ENCODE data around the gene FJX1. TPM values are rescaled to one million over a fixed set of nuclear protein-coding genes. Genes with fewer than 3 reads are reported as not detected.

The FJX1 gene
- total and polyA plus RNA-seq, 7 donors: 0.60 to 8.0 (median 2.4) TPM

GRCh38 chr11:35623621-35624168 lies 5.4 kb downstream of the FJX1 start:
- Histone ChIP-seq H3K4me3 (no peak overlapping the region), H3K36me3 (ENCODE audit: insufficient read depth in 1 of 2, low read depth in 1 of 2) (no peaks in the 10 kb centered on the region), H3K27ac (no peak overlapping the region), H3K4me1 (no peaks in the 10 kb centered on the region), H3K27me3 (ENCODE audit: insufficient read depth in 3 of 3, low read length in 2 of 3) (peaks cover 0 to 19% (median 0%) of the 10 kb centered on the region in 3 donors), H3K9me3 (no peaks in the 10 kb centered on the region)
- 48 to 67% (median 57%) methylated on average over 8 of the region's 8 CpGs for WGBS, 3 donors
- no peak for ATAC-seq
- DNase-seq: no peak
- TF ChIP-seq, protein P1, sequence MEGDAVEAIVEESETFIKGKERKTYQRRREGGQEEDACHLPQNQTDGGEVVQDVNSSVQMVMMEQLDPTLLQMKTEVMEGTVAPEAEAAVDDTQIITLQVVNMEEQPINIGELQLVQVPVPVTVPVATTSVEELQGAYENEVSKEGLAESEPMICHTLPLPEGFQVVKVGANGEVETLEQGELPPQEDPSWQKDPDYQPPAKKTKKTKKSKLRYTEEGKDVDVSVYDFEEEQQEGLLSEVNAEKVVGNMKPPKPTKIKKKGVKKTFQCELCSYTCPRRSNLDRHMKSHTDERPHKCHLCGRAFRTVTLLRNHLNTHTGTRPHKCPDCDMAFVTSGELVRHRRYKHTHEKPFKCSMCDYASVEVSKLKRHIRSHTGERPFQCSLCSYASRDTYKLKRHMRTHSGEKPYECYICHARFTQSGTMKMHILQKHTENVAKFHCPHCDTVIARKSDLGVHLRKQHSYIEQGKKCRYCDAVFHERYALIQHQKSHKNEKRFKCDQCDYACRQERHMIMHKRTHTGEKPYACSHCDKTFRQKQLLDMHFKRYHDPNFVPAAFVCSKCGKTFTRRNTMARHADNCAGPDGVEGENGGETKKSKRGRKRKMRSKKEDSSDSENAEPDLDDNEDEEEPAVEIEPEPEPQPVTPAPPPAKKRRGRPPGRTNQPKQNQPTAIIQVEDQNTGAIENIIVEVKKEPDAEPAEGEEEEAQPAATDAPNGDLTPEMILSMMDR (IDR thresholded peaks at IDR 0.05): no peak
- intact Hi-C loops (cut with DNase I): no loop called here

DNA sequence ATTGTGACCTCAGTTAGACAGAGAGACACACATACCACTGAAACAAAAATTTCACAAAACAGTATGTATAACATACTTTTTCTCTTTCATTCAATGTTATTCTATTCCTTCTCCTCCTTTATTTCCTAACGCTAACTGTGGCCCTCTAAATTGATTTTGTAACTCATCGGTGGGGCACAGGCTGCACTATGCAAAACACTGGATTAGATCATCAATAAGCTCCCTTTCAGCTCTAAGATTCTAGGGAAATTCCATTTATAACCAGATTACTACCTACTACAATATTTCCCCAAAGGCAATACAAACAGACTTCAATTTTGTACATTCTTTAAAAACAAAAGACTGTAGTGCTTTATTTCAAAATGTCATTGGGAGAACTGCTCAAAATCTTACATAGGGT lies 6.1 kb downstream of the FJX1 start:
- H3K4me1 ChIP-seq: no peaks in the 10 kb centered on the region
- H3K27ac ChIP-seq: no peak overlapping the region
- WGBS, 3 donors: 94 to 100% (median 95%) methylated on average over 2 of the region's 2 CpGs
- DNase-seq: no peak
- H3K27me3 ChIP-seq (ENCODE audit: insufficient read depth in 3 of 3, low read length in 2 of 3): peaks cover 0 to 25% (median 0%) of the 10 kb centered on the region in 3 donors
- no peaks in the 10 kb centered on the region for H3K9me3 ChIP-seq
- ATAC-seq: no peak
- TF ChIP-seq, protein P1 (IDR thresholded peaks at IDR 0.05): no peak
- H3K36me3 ChIP-seq (ENCODE audit: insufficient read depth in 1 of 2, low read depth in 1 of 2): no peaks in the 10 kb centered on the region
- intact Hi-C loops (cut with DNase I): no loop called here
- H3K4me3 ChIP-seq: no peak overlapping the region

- DNase-seq (no peak), ATAC-seq (no peak)
- intact Hi-C loops (cut with DNase I): no loop called here
- H3K27ac ChIP-seq: no peak overlapping the region
- TF ChIP-seq, protein P1 (IDR thresholded peaks at IDR 0.05): no peak
- H3K36me3 ChIP-seq (ENCODE audit: insufficient read depth in 1 of 2, low read depth in 1 of 2): no peaks in the 10 kb centered on the region
- peaks cover 0 to 26% (median 0%) of the 10 kb centered on the region in 3 donors for H3K27me3 ChIP-seq (ENCODE audit: insufficient read depth in 3 of 3, low read length in 2 of 3)
- H3K4me1 ChIP-seq: no peaks in the 10 kb centered on the region
- H3K4me3 ChIP-seq: no peak overlapping the region
- no peaks in the 10 kb centered on the region for H3K9me3 ChIP-seq
These were observed 6.5 kb downstream of the FJX1 start for GRCh38 chr11:35624781-35625180.

GRCh38 chr11:35626501-35626900 lies 8.2 kb downstream of the FJX1 start:
- 93 to 96% (median 95%) methylated on average over 2 of the region's 2 CpGs for WGBS, 3 donors
- intact Hi-C loops (cut with DNase I): no loop called here

More at GRCh38 chr11:35626501-35626900, 8.2 kb downstream of the FJX1 start:
- Histone ChIP-seq H3K4me1 (no peaks in the 10 kb centered on the region), H3K27me3 (ENCODE audit: insufficient read depth in 3 of 3, low read length in 2 of 3) (peaks cover 0 to 19% (median 0%) of the 10 kb centered on the region in 3 donors), H3K27ac (no peak overlapping the region), H3K4me3 (no peak overlapping the region), H3K9me3 (no peaks in the 10 kb centered on the region), H3K36me3 (ENCODE audit: insufficient read depth in 1 of 2, low read depth in 1 of 2) (no peaks in the 10 kb centered on the region)
- TF ChIP-seq, protein P1 (IDR thresholded peaks at IDR 0.05): no peak
- no peak for ATAC-seq
- no peak for DNase-seq

Measured in psoas muscle (tissue), 8 donors.